Measurements from ENCODE around the gene TRRAP.

TRRAP gene

GRCh38 chr7:98956469-98956868, 78.1 kb downstream of the TRRAP start:
- DNase-seq = no peak

DNA sequence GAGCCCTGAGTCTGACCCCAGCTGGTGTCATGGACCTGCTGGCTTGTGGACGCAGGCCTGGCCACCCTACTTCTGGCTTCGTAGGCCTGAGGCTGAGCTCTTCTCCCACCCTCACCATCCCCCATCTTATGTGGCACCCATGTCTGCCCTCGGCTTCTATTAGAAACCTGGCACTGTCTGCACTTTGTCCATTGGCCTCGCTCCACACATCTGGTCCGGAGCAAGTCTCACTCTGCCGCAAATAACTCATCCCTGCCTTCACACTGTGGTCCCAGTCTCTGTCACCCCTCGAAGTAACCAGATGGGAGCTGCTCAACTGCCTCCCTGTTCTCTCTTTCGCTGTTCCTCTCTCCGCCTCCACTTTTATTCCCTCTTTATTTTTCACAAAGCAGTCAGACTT, 78.6 kb downstream of the TRRAP start:
- no peak for DNase-seq

GRCh38 chr7:98957766-98958165, 79.4 kb downstream of the TRRAP start:
- no peak for DNase-seq

DNA sequence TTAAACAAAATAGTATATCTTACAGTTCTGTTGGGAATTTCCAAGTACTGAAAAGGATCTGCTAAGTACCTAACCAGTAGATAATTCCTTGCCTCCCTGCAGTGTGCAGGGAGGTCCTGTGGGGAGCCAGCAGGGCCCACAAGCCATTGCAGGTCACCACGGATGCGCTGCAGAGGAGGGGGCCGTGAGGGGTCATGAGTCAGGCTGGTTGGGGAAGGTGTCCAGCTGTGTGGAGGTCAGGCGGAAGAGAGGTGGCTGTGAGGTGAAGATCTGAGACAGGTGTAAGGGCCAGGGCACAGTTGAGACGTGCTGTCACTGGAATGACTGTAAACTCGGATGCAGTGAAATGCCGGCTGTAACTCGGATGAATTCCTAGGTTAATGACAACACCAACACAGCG, 80.6 kb downstream of the TRRAP start:
- DNase-seq = no peak

DNA sequence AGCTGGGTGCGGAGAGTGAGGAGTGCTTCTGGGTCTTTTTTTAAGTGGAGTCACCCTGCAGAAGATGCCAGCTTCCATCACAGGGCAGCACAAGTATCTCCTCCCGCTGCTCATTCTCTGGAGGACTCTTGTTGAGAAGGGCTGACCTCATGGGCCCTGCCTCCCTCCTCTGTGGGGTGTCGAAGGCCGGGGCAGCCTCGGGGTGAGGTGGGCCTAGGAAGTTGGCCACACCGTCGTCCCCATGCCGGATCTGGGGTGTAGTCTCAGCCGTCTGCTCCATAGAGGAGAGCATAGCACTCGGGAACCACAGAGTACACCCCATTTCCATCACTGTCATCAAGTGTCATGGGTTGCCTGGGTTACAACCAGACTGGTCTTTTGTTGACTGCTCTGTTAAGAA, 85.0 kb downstream of the TRRAP start:
- no peak for DNase-seq

DNA sequence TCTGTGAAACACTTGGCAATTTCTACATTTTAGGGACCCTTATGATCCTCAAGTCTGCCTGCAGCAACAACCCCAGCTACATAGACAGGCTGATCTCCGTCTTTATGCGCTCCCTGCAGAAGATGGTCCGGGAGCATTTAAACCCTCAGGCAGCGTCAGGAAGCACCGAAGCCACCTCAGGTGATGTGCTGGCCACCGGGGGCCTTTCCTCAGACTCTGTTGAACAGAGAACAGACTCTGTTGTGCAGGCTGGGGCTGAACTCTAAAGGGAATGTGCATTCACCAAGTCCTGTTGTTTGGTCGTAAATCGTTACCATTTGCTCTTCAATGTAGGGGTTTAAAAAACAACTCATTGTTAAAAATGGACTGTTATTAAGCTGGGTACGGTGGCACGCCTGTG, 86.3 kb downstream of the TRRAP start:
- no peak for DNase-seq

DNA sequence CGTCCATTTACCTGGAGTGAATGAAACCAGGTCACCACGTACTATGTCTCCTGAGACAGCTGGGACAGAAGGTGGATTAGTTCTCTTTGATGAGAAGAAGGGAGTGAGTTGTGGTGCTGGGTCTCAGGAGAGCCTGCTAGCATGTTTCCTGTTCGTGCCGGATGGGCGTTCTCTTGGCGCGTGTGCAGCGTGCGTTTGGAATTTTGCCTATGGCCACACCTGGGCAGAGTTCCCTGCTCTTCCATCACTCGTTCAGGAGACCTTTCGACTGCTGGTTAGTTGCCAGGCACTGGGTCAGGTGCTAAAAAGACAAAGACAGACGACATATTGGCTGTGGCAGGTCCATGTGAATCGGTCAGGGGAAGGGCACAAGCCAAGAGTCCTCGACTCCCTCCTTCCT, 90.3 kb downstream of the TRRAP start:
- no peak for DNase-seq

GRCh38 chr7:98969386-98969785, 91.1 kb downstream of the TRRAP start:
- DNase-seq = no peak

DNA sequence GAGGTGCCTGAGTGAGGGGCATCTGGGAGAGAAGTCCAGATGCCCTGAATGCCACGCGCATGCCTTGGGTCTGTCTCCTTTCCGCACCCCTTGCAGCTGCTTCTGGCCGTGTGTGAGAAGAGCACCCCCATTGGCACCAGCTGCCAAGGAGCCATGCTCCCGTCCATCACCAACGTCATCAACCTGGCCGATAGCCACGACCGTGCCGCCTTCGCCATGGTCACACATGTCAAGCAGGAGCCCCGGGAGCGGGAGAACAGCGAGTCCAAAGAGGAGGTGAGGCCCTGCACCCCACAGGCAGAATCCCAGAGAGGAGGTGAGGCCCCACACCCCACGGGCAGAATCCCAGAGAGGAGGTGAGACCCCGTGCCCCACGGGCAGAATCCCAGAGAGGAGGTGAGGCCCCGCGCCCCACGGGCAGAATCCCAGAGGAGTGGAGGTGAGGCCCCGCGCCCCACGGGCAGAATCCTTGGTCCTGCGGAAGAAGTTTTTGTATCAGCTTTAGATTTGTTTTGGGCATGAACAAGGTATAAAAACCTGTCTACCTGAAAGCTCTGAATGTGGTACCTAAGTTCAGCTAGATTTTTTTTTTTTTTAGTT, 91.8 kb downstream of the TRRAP start:
- no peak for DNase-seq

DNA sequence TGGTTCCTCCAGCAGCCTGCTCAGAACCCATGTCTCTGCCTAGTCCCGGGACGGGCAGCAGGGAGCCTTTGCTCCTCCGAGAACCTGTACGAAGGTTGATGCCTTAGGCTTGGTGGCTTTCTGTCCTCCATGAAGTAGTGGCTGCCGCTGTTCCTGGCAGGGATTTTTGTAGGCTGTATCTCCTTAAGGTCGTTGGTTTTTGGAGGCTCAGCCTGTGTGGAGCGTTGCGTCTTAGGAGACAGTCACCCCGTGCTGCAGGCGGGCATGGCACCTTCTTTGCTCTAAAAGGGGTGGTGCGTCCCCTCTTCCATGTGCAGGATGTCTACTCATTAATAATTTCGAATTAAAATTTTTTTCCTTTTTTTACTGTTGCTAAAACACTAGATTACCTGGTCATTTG, 92.5 kb downstream of the TRRAP start:
- no peak for DNase-seq

GRCh38 chr7:98974205-98974604, 95.9 kb downstream of the TRRAP start:
- DNase-seq = no peak

- DNase-seq = no peak
These were observed 96.8 kb downstream of the TRRAP start for GRCh38 chr7:98974906-98975816.

DNA sequence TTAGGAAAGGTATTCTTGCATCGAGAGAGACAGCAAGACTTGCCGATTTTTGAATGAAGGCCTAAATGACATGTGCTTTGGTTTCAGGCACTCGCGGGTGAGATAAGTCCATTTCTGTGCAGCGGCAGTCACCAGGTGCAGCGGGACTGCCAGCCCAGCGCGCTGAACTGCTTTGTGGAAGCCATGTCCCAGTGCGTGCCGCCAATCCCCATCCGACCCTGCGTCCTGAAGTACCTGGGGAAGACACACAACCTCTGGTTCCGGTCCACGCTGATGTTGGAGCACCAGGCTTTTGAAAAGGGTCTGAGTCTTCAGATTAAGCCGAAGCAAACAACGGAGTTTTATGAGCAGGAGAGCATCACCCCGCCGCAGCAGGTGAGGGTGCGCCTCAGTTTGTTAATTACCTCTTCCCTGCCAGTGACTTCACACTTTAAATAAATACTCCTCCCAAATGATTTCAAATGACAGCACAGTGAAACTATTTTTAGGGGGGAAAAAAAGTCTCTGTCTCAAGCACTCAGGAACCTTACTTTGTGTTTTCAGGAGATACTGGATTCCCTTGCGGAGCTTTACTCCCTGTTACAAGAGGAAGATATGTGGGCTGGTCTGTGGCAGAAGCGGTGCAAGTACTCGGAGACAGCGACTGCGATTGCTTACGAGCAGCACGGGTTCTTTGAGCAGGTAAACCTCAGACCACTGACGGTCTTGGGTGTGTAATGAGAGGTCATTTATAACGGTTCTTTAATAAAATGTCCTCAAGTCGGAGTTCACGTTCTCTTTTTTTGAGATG, 98.3 kb downstream of the TRRAP start:
- no peak for DNase-seq

DNA sequence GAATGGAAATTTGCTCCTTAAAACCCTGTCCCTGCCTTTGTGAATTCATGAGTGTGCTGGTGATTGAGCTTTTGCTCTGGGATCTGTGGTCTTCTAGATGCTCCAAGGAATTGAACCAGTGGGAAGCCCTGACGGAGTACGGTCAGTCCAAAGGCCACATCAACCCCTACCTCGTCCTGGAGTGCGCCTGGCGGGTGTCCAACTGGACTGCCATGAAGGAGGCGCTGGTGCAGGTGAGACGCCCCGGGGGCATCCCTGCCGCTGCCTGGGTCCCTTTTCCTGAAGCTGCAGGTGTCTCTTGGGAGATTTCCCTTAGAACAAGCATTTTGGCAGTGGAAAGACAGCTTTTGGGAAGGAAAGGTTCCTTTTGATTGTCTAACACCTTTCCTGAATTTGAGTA, 100.3 kb downstream of the TRRAP start:
- DNase-seq = no peak

GRCh38 chr7:98981701-98982100, 103.4 kb downstream of the TRRAP start:
- peak; percentile 11 to 44 for DNase-seq

DNA sequence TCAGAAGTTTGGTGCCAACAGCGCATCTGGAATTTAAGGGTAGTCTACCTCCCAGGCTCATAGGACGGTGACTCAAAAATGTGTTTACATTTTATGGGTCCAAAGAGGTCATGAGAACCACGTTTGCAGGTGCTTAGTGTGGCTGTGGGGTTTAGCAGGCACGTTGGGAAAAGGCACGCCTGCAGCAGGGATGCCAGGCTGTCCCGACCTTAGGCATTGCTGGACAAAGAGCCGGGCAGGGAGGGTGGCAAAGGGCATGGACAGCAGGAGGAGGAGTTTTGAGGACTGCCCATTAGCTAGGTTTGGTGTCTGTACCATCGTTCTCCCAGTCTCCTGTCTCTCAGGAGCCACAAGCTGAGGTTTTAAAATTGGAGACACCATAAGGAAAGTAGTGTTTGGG, 104.4 kb downstream of the TRRAP start:
- DNase-seq = no peak

GRCh38 chr7:98984126-98984525, 105.8 kb downstream of the TRRAP start:
- DNase-seq = no peak

GRCh38 chr7:98985406-98985805, 107.1 kb downstream of the TRRAP start:
- no peak for DNase-seq

- DNase-seq = no peak
These were observed 107.6 kb downstream of the TRRAP start for GRCh38 chr7:98985945-98986344.

DNA sequence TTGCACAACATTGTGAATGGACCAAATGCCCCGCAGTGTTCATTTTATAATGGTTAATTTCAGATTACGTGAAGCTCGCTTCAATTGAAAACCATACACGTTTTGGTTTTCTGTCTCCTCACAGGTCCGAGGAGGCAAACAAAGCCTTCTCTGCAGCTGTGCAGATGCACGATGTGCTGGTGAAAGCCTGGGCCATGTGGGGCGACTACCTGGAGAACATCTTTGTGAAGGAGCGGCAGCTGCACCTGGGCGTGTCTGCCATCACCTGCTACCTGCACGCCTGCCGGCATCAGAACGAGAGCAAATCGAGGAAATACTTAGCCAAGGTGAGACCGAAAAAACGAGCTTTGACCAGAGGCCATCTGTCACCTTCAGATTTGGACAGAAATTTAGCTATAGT, 110.3 kb downstream of the TRRAP start:
- DNase-seq = no peak

DNA sequence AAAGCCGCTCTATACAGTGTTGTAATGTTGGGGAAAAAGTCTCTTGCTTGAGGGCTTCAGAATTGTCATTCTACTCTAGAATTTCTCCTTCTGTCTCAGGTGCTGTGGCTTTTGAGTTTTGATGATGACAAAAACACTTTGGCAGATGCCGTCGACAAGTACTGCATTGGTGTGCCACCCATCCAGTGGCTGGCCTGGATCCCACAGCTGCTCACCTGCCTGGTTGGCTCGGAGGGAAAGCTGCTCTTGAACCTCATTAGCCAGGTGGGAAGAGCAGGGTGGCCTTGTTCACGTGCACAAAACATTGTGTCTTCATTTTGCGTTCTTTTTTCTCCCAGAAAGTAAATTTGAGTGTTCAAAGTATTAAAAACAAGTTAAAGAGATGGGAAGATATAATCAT, 112.0 kb downstream of the TRRAP start:
- no peak for DNase-seq

GRCh38 chr7:98991141-98991540, 112.8 kb downstream of the TRRAP start:
- DNase-seq = no peak

DNA sequence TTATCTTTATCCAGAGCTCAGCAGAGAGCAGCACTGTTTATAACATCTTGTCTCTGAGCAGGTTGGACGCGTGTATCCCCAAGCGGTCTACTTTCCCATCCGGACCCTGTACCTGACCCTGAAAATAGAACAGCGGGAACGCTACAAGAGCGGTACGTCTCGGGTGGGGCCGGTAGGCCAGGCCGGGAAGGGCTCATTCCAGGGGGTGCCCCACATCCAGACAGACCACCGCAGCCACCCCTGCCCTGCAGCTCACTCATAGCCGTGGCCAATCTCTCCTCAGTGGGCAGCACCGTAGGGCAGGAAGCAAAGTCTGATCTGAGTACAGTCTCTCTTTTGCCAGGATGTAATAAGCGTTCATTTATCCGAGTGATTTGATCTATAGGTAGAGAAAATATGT, 113.7 kb downstream of the TRRAP start:
- no peak for DNase-seq

All from cerebellar nuclear complex (tissue), 1 donor.